Left renal pelvis (tissue), 4 donors: ENCODE measurements around the gene DNER. TPM values are rescaled to one million over a fixed set of nuclear protein-coding genes. Genes with fewer than 3 reads are reported as not detected.

Experiments
- DNase-seq, 4 donors: peaks; one replicate each; pipeline ENCODE4 v3.0.0-alpha.2; 2013; ENCODE audit warnings: low read depth in 4 of 4, low spot score in 3 of 4
- polyA plus RNA-seq, 4 donors: library from polyadenylated mRNA; unstranded; fragments of 120-200 nt; gene quantifications; one replicate each; pipeline ENCODE4 v1.2.1, GENCODE V29; 2013; ENCODE audit not compliant: insufficient read length in 4 of 4

DNER gene
- polyA plus RNA-seq, 4 donors, result 9.1 to 71.5 (median 59.4) TPM

- DNase-seq, result no peak
Measured at GRCh38 chr2:229675569-229675968, 38.8 kb downstream of the DNER start.

DNA sequence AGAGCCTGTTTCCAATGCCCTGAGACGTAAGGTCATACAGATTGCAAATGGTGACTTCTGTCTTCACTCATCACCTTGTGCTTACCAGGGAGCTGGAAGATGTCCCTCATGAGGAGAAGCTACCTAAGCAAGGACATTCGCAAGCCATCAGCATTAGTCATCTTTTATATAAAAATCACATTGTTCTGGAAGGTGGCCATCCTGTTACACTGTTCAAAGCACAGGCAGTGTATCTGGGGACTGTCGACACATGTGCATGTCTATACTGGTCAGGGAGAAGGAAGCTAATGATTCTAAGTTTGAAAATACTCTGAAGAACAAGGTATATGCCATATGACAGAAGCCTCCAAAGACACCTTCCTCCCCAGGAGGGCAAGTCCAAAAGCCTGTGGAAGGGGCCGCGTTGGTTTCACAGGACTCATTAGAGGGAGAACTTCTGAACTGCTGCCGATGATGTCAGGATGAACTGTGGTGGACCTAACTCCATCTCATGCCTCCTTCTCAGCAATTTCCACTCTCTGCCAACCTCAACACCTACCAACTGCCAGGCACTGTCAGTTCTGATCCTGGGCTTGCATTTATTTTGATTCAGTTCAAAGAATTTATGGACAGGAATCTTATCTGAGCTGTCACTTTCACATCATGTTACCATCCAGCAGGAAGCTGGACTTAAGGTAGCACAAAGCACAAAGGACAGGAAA, 39.4 kb downstream of the DNER start:
- DNase-seq, result no peak

DNA sequence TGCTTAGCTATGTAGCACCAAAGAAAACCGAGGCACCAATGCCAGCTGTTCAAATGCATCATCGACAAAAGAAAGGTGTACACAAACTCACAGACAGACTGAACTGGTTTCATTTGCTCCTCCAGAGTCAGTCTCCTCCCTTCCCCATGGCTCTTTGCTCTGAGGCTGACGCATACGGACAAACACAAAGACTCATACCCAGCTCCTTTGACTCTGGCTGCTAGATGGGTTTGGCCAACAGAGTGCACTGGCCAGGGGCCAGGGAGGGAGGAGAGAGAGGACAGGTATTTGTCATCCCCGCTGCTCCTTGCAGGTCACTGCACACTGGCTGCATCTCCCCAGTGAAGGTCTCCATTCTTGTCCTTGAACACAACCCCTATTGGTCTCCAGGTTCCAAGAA, 40.7 kb downstream of the DNER start:
- DNase-seq, result no peak

- DNase-seq, result no peak
Measured at GRCh38 chr2:229672021-229672420, 42.3 kb downstream of the DNER start.

DNA sequence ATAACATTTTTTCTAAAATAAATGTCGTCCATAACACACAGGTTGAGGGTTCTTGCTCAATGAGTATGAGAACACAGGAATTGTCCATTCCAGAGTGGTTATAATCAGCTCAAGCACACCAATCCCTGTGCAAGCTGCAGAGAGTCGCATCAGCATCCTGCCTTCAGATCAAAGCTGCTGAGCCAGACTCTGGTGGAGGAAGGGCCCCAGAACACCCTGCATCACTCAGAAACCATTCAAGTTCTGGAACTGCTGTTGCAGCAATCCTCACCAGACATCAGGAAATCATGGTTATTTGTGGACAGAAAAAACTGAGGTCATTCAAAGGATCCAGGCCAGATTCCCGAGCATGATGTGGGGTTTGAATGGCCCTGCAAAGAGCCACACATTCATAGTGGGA, 44.5 kb downstream of the DNER start:
- no peak for DNase-seq

- DNase-seq, result no peak
Measured at GRCh38 chr2:229666811-229667210, 47.5 kb downstream of the DNER start.

DNA sequence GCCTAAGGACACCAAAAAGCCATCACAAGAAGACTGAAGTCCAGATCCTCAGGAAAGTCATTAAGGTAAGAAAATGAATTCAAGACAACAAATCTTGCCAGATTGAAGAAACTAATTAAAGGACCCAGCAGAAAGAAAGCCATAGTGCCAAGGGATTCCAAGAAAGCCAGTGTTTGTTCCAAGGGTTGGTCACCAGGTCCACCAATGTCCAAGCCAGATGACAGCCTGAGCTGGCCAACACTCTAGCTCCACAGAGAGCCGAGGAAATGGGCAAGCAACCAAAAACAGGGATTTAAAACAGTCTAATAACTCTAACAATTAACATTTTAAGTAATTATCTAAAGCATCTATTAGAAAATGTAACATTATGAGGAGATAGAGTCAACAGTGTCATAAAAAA, 49.2 kb downstream of the DNER start:
- no peak for DNase-seq

DNA sequence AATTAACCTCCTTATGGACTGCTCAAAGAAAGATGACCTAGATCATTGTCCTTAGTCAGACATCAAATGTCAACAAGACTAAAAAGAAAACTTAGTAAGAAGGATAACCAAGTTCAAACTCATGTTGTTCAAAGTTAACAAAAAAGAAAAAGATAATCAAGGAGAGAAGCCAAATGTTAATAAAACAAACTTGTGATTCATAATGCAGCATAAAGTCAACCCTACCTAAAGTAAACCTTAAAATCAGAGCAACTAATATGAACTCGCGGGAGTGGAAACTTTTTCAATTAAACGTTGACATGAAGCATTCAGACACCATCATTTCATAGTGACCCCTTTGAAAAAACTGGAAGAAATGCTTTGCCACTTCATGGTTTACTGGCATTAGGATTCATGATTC, 52.9 kb downstream of the DNER start:
- no peak for DNase-seq

DNA sequence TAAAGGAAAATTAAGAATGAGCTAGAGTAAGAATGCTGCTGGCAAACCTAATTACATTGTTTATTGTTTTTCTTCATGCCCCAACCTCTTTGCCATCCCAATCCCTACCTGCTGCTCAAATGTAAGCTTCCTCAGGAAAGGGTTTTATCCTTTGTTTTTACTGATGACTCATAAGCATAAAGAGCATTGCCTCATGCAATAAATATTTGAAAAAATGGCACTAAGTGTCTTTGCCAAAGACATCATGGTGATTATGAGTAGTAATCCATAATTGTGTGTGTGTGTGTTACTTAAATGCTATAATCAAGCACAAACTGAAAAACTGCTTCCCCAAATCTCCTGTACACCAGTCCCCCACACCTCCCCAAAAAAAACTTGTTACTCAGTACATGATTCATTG, 53.4 kb downstream of the DNER start:
- no peak for DNase-seq

DNA sequence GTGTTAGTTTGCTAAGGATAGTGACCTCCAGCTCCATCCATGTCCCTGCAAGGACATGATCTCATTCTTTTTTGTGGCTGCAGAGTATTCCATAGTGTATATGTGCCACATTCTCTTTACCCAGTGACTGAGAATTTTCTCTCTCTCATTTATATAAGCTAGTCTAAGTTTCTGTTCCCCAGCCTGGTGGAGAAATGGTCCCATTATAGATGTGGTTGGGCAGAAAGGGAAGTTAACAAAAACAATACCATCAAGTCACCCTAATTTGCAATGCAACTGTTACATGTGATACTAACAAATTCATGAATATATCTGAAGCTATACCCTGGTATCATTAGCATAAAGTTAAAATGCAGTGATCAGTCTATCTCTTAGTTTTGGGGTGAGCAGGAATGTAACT, 54.0 kb downstream of the DNER start:
- no peak for DNase-seq

DNA sequence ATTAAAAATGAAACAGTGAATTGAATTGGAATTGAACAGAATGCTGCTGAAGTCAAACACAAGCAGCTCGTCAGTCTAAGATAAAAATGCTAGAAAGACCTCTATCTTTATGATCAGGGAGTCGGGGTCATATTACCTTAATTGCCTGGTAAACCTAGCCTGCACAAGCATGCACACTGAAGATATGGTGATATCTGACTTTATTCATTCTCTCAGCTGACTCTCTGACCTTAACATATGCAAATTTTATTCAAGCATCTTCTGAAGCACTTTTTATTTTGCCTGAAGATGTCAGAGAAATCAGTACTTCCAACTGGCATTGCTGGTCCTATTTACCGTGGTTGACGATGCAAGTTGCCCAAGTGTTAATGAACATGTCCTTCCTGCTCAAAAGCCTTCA, 56.4 kb downstream of the DNER start:
- no peak for DNase-seq

DNA sequence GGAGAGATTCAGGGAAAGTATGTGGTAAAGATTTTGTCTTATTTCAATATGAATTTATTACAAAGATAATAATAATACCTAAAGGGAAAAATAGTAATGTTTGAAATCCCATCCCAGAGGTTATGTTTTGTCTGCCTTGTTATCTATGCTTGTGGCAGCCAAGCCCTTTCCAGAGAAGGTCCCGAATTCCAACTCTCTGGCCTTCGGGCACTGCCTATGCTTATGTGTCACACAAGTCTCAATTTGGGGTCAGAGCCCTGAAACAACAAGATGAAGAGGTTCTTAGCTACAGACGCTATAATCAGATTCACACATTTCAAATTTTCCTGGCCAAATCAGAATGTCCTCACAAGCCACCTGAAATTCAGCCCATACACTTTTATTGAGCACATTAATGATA, 59.9 kb downstream of the DNER start:
- no peak for DNase-seq

DNA sequence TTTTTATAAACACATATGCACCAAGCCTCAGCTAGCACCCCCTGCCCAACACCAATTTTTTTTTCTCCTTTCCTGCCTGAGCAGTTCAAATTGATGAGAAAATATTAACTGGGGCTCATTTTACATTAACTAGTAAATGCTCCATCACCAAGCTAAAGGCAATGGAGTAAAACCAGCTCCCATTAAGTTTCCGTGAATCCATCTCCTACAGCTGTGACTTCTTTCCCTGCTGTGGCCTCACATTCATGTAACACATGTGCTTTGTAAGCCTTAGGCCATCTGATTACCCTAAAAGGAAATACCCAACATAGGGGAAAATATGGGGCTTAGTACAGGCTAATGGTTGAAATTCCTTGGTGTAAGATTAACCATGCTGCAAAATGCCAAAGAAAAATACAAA, 60.8 kb downstream of the DNER start:
- DNase-seq, result peak; percentile 27 to 41 (median 36)

DNA sequence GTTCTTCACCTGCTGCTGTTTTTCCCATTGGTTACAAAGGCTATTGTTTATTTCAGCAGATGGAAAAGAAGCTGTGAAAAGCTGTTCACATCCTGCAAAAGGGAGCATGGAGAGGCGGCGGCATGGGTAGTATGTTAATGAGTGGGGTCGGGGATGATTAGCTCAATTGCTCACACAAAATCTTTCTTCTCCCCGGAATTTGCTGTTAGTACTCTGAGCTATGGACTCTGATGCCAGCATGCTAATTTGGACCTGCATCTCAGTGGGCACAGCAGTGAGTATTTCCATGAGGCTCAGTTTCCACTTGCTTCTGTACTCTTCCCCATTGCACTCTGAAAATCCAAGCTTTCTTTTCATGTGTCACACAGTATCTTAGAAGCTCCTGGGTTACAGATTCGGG, 61.6 kb downstream of the DNER start:
- no peak for DNase-seq

- DNase-seq, result no peak
Measured at GRCh38 chr2:229650901-229651300, 63.5 kb downstream of the DNER start.

DNA sequence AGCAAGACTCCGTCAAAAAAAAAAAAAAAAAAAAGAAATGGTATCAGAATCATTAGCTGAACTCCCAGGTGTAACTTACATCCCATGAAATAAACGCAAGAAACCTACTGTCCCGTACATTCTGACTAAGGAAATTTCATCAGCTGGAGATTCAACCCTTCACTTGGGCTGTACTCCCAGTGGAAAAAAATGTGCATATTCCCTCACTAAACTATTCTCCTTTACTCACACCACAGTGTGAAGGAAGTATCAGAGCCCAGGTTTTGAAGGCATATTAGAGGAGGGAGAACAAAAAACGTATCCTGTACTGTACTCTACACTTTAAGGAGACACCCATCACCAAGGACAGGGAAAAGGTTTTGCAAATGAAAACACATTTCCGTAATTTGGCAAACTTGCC, 64.3 kb downstream of the DNER start:
- no peak for DNase-seq

DNA sequence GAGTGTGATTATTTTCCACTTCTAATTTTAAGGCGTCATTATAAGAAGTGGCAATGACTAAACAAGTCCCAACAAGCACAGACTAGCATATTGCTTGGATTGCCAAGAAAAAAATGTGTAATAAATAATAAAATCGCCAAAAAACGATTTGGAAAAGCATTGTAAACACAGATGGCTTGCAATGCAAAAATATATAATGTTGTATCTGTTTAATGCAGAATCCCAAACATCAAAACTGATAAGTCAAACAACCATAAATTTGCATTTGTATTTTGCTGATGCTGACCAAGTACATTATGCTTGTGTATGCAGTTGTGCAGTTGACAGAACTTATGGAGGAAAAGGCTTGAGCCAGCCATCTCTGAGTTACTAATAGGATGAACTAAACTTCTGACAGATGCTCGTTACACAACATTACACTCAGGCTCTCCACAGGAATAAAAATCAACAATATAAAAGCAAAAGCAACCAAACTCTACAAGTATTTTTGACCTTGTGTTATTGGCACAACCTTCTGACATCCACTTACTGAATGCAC, 68.1 kb downstream of the DNER start:
- no peak for DNase-seq

GRCh38 chr2:229642371-229642770, 72.0 kb downstream of the DNER start:
- no peak for DNase-seq

GRCh38 chr2:229641676-229642075, 72.7 kb downstream of the DNER start:
- no peak for DNase-seq

GRCh38 chr2:229640636-229641035, 73.7 kb downstream of the DNER start:
- no peak for DNase-seq

DNA sequence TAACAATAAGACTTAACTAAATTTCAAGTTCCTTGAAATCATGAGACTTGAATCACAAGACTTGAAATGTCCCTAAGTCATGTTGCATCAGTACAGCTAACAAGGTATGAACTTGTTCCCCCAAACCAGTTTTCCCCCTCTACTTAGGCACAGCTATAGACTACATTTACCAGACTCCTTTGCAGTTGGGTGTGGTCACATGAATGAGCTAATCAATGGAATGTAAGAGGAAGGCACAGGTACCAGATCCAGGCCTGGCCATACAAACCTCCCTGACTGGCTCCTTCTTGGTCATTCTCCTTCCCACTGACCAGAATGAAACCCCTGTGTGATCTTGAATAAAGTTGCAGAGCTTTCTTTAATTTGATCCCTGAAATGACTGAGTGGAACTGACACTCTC, 77.8 kb downstream of the DNER start:
- no peak for DNase-seq

- no peak for DNase-seq
Measured at GRCh38 chr2:229635371-229635680, 79.0 kb downstream of the DNER start.
